Fibroblast of pulmonary artery (primary cell): Measurements from ENCODE around the gene SCO1.
"Not testable (repeated sequence)": the region's sequence is repeated elsewhere in the genome, so short reads cannot be mapped to it uniquely, and the experiment has no call there.

Source experiments
- DNase-seq: peaks from one replicate; pipeline ENCODE4 v3.0.0-alpha.2; 2010; ENCODE audit warnings: low read depth
- H3K4me3 ChIP-seq: replicated peaks from 2 replicates; pipeline ENCODE4 v1.5.1; 2011; ENCODE audit warnings: low read depth, mild to moderate bottlenecking, control low read depth, low read length, moderate library complexity
- CTCF ChIP-seq: IDR thresholded peaks from 2 replicates; pipeline ENCODE4 v1.5.1; 2011; ENCODE audit warnings: mild to moderate bottlenecking, control low read depth, low read length, inconsistent platforms; ENCODE audit errors: missing control alignments

SCO1 gene

GRCh38 chr17:10698096-10698818 is 924 bp upstream of the SCO1 start:
- H3K4me3 ChIP-seq, result peak overlapping the region; percentile 90
- DNase-seq, result peak; percentile 24
- no peak for TF ChIP-seq CTCF

- not testable (repeated sequence) for DNase-seq
- peak overlapping the region; percentile 90 for H3K4me3 ChIP-seq
These were observed 1.4 kb downstream of the SCO1 start for GRCh38 chr17:10695875-10696407.

- no peak overlapping the region for H3K4me3 ChIP-seq
- TF ChIP-seq CTCF, result no peak
- no peak for DNase-seq
These were observed 9.8 kb downstream of the SCO1 start for GRCh38 chr17:10687499-10687898.

- H3K4me3 ChIP-seq, result no peak overlapping the region
- TF ChIP-seq CTCF, result peak; percentile 53
- DNase-seq, result peak; percentile 59
These were observed 13.5 kb downstream of the SCO1 start for GRCh38 chr17:10683853-10684252.

GRCh38 chr17:10681866-10682446 is 15.4 kb downstream of the SCO1 start:
- H3K4me3 ChIP-seq, result no peak overlapping the region
- DNase-seq, result peak; percentile 69
- TF ChIP-seq CTCF, result no peak

GRCh38 chr17:10674704-10675103 is 22.6 kb downstream of the SCO1 start:
- no peak for TF ChIP-seq CTCF
- no peak for DNase-seq
- no peak overlapping the region for H3K4me3 ChIP-seq

- TF ChIP-seq CTCF, result no peak
- H3K4me3 ChIP-seq, result no peak overlapping the region
These were observed 24.0 kb downstream of the SCO1 start for GRCh38 chr17:10673312-10673711.

More at GRCh38 chr17:10673312-10673711, 24.0 kb downstream of the SCO1 start:
- no peak for DNase-seq
